GM10266 (cell line): ENCODE measurements around the gene SH3BGRL.

Experiments used
- DNase-seq: peaks from one replicate; pipeline ENCODE4 v3.0.0; 2012; ENCODE audit errors: extremely low spot score
- TF ChIP-seq, protein P1 (sequence below): IDR thresholded peaks from 2 replicates; pipeline ENCODE4 v1.5.1; 2012; ENCODE audit warnings: mild to moderate bottlenecking, low read depth; ENCODE audit not compliant: control insufficient read depth, insufficient read depth; ENCODE audit errors: missing control alignments

SH3BGRL gene

GRCh38 chrX:81257817-81258216 is 55.9 kb downstream of the SH3BGRL start:
- TF ChIP-seq, protein P1, sequence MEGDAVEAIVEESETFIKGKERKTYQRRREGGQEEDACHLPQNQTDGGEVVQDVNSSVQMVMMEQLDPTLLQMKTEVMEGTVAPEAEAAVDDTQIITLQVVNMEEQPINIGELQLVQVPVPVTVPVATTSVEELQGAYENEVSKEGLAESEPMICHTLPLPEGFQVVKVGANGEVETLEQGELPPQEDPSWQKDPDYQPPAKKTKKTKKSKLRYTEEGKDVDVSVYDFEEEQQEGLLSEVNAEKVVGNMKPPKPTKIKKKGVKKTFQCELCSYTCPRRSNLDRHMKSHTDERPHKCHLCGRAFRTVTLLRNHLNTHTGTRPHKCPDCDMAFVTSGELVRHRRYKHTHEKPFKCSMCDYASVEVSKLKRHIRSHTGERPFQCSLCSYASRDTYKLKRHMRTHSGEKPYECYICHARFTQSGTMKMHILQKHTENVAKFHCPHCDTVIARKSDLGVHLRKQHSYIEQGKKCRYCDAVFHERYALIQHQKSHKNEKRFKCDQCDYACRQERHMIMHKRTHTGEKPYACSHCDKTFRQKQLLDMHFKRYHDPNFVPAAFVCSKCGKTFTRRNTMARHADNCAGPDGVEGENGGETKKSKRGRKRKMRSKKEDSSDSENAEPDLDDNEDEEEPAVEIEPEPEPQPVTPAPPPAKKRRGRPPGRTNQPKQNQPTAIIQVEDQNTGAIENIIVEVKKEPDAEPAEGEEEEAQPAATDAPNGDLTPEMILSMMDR = no peak
- no peak for DNase-seq

DNA sequence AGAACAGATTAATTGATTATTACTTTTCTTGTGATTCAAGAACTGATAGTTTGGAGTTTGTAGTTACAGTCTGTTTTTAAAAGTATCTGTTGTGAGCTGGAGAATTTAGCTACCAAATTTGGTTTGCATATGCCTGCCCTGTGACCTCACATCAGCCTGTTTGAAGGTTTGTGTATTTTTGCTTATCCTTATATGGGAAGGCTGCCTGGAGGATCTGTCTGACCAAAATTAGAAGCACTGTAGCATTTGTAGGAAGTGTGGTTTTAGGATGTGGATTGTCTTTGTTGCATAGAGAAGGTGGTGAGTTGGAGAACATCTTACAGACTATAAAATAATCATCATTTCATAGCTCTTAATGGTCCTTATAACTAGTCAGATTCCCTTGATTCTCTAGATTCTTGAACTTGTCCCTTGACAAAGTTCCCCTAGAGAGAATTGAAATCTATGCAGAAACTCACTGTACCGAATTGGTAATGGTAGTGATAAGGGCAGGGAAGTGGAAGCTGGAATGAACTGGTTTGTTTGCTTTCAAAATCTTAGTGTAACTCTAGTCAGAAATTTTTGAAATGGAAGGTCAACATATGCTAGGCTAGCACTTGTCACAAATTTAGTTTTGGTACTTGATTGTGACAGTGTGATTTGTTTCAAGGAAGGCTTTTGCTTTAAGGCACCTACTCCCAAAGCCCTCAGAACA is 57.3 kb downstream of the SH3BGRL start:
- TF ChIP-seq, protein P1 = no peak
- no peak for DNase-seq

DNA sequence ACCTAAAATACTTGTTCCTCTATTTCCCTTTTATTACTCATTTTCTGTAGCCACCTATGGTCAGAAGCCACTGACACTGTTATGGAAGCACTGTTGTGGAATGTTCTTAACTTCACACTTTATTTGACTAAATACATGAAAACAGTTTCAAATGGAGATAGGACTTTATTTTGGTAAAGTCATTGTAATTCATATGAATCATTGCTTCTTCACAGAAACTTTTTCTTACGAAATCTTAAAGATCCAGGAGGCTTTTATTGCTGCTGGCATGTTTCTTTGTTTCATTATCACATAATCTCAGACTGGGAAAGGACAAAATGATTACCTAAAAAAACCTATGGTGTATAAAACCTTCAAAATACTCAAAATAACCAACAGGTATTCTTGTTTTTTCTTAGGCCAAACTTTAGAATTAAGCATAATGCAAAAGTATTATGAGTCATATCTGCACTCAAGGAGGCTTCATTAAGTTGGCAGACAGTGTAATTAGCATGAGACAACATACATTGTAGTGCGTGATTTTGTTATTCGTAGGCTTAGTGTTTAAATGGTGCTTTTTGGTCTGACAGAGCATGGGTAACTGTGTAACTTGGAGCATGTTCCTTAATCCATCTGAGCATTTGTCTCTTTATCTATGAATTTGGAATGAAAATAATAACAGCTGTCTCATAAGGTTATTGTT is 58.0 kb downstream of the SH3BGRL start:
- TF ChIP-seq, protein P1 = no peak
- DNase-seq = no peak

GRCh38 chrX:81261576-81261975 is 59.7 kb downstream of the SH3BGRL start:
- TF ChIP-seq, protein P1 = no peak
- DNase-seq = no peak

GRCh38 chrX:81263059-81263458 is 61.2 kb downstream of the SH3BGRL start:
- no peak for DNase-seq
- TF ChIP-seq, protein P1 = no peak

DNA sequence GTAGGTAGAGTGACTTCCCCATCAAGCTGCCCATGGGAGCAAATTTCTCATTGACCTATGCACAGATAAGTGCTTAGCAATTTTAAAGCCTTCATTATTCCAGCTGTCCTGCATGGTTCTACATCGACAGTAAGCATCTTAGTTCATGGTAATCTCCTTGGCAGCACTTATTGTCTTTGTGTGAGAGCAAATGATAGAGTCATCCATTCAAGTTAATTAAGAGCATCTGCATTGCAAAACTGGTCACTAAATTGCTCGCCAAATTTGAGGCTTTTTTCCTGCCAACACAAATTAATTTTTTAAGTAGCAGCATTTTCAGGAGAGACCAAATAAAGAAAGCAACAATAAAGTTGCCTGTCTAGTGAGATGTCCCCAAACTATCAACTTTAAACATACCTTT is 76.7 kb downstream of the SH3BGRL start:
- TF ChIP-seq, protein P1 = no peak
- DNase-seq = no peak

GRCh38 chrX:81280148-81280547 is 78.2 kb downstream of the SH3BGRL start:
- DNase-seq = no peak
- TF ChIP-seq, protein P1 = no peak
